Measurements from ENCODE around the gene POC5. TPM values are rescaled to one million over a fixed set of nuclear protein-coding genes. Genes with fewer than 3 reads are reported as not detected.
"Not testable (repeated sequence)": the region's sequence is repeated elsewhere in the genome, so short reads cannot be mapped to it uniquely, and the experiment has no call there.

Gene POC5
- total RNA-seq (2014; rRNA removed; shearing (Covaris generic); ENCODE audit: low replicate concordance): 6.5 and 13.3 TPM in 2 replicates

GRCh38 chr5:75717082-75717922 is at the start of gene POC5:
Gene POC5 (minus strand): TSS chr5:75717437. CDS start chr5:75712937, 4,500 bp downstream.
- in situ Hi-C loops (cut with HindIII; ENCODE audit: low pct_unique_long_range_greater_than_20kb, low sequenced_read_pairs): no loop called here
- DNase-seq (ENCODE audit: low read depth): peak; percentile 97

- no peak for DNase-seq (ENCODE audit: low read depth)
- in situ Hi-C loops (cut with HindIII; ENCODE audit: low pct_unique_long_range_greater_than_20kb, low sequenced_read_pairs): no loop called here
These were observed 40.9 kb upstream of the POC5 start for GRCh38 chr5:75758116-75758515.

- in situ Hi-C loops (cut with HindIII; ENCODE audit: low pct_unique_long_range_greater_than_20kb, low sequenced_read_pairs): no loop called here
These were observed 39.7 kb upstream of the POC5 start for GRCh38 chr5:75756981-75757380.

GRCh38 chr5:75756211-75756610 is 39.0 kb upstream of the POC5 start:
- no peak for DNase-seq (ENCODE audit: low read depth)
- in situ Hi-C loops (cut with HindIII; ENCODE audit: low pct_unique_long_range_greater_than_20kb, low sequenced_read_pairs): no loop called here

More at GRCh38 chr5:75756981-75757380, 39.7 kb upstream of the POC5 start:
- DNase-seq (ENCODE audit: low read depth): peak; percentile 60

- in situ Hi-C loops (cut with HindIII; ENCODE audit: low pct_unique_long_range_greater_than_20kb, low sequenced_read_pairs): no loop called here
- DNase-seq (ENCODE audit: low read depth): no peak
These were observed 35.9 kb upstream of the POC5 start for GRCh38 chr5:75753182-75753581.

GRCh38 chr5:75744355-75744754 is 27.1 kb upstream of the POC5 start:
- in situ Hi-C loops (cut with HindIII; ENCODE audit: low pct_unique_long_range_greater_than_20kb, low sequenced_read_pairs): no loop called here
- DNase-seq (ENCODE audit: low read depth): no peak

- no peak for DNase-seq (ENCODE audit: low read depth)
- in situ Hi-C loops (cut with HindIII; ENCODE audit: low pct_unique_long_range_greater_than_20kb, low sequenced_read_pairs): no loop called here
These were observed 19.0 kb upstream of the POC5 start for GRCh38 chr5:75736273-75736672.

- DNase-seq (ENCODE audit: low read depth): peak; percentile 4
- in situ Hi-C loops (cut with HindIII; ENCODE audit: low pct_unique_long_range_greater_than_20kb, low sequenced_read_pairs): no loop called here
These were observed 17.9 kb upstream of the POC5 start for GRCh38 chr5:75734913-75735789.

- DNase-seq (ENCODE audit: low read depth): no peak
- in situ Hi-C loops (cut with HindIII; ENCODE audit: low pct_unique_long_range_greater_than_20kb, low sequenced_read_pairs): no loop called here
These were observed 16.5 kb upstream of the POC5 start for GRCh38 chr5:75733767-75734166.

GRCh38 chr5:75731515-75731914 is 14.3 kb upstream of the POC5 start:
- DNase-seq (ENCODE audit: low read depth); in situ Hi-C loops (cut with HindIII; ENCODE audit: low pct_unique_long_range_greater_than_20kb, low sequenced_read_pairs): not testable (repeated sequence)

GRCh38 chr5:75729321-75729720 is 12.1 kb upstream of the POC5 start:
- no peak for DNase-seq (ENCODE audit: low read depth)
- in situ Hi-C loops (cut with HindIII; ENCODE audit: low pct_unique_long_range_greater_than_20kb, low sequenced_read_pairs): no loop called here

- DNase-seq (ENCODE audit: low read depth): no peak
- in situ Hi-C loops (cut with HindIII; ENCODE audit: low pct_unique_long_range_greater_than_20kb, low sequenced_read_pairs): no loop called here
These were observed 10.7 kb upstream of the POC5 start for GRCh38 chr5:75727931-75728330.

- in situ Hi-C loops (cut with HindIII; ENCODE audit: low pct_unique_long_range_greater_than_20kb, low sequenced_read_pairs); DNase-seq (ENCODE audit: low read depth): not testable (repeated sequence)
These were observed 9.0 kb upstream of the POC5 start for GRCh38 chr5:75726224-75726623.

GRCh38 chr5:75723378-75723777 is 6.1 kb upstream of the POC5 start:
- in situ Hi-C loops (cut with HindIII; ENCODE audit: low pct_unique_long_range_greater_than_20kb, low sequenced_read_pairs): no loop called here
- no peak for DNase-seq (ENCODE audit: low read depth)

- in situ Hi-C loops (cut with HindIII; ENCODE audit: low pct_unique_long_range_greater_than_20kb, low sequenced_read_pairs): no loop called here
- DNase-seq (ENCODE audit: low read depth): no peak
These were observed 4.3 kb upstream of the POC5 start for GRCh38 chr5:75721573-75721972.

- in situ Hi-C loops (cut with HindIII; ENCODE audit: low pct_unique_long_range_greater_than_20kb, low sequenced_read_pairs): no loop called here
- DNase-seq (ENCODE audit: low read depth): no peak
These were observed 3.6 kb upstream of the POC5 start for GRCh38 chr5:75720882-75721281.

GRCh38 chr5:75716715-75717081 is 539 bp downstream of the POC5 start:
- DNase-seq (ENCODE audit: low read depth): no peak
- in situ Hi-C loops (cut with HindIII; ENCODE audit: low pct_unique_long_range_greater_than_20kb, low sequenced_read_pairs): no loop called here

- no peak for DNase-seq (ENCODE audit: low read depth)
- in situ Hi-C loops (cut with HindIII; ENCODE audit: low pct_unique_long_range_greater_than_20kb, low sequenced_read_pairs): no loop called here
These were observed 5.1 kb downstream of the POC5 start for GRCh38 chr5:75712091-75712490.

GRCh38 chr5:75711151-75711550 is 6.1 kb downstream of the POC5 start:
- DNase-seq (ENCODE audit: low read depth): no peak
- in situ Hi-C loops (cut with HindIII; ENCODE audit: low pct_unique_long_range_greater_than_20kb, low sequenced_read_pairs): no loop called here

Measured in Caki2 (cell line).